SKM-1 (cell line): ENCODE results near the gene CPZ.
"Not testable (repeated sequence)": the region's sequence is repeated elsewhere in the genome, so short reads cannot be mapped to it uniquely, and the experiment has no call there.

Experiments used
- DNase-seq: peaks from one replicate; lab custom pipeline; 2025; ENCODE audit not compliant: unreplicated experiment; lab: John Stamatoyannopoulos, UW

Gene CPZ

DNA sequence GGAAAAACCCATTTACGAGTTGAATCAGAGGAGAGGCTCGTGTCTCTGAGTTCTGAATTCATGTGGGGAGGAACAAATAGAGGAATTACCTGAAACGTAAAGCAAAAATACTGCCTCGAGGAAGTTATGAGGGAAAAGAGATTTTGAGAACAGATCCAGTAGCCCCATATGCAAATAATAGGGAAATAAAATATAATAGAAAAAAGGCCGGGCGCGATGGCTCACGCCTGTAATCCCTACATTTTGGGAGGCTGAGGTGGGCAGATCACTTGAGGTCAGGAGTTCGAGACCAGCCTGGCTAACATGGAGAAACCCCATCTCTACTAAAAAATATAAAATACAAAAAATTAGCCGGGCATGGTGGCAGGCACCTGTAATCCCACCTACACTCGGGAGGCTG lies 42.2 kb downstream of the CPZ start:
- not testable (repeated sequence) for DNase-seq

DNA sequence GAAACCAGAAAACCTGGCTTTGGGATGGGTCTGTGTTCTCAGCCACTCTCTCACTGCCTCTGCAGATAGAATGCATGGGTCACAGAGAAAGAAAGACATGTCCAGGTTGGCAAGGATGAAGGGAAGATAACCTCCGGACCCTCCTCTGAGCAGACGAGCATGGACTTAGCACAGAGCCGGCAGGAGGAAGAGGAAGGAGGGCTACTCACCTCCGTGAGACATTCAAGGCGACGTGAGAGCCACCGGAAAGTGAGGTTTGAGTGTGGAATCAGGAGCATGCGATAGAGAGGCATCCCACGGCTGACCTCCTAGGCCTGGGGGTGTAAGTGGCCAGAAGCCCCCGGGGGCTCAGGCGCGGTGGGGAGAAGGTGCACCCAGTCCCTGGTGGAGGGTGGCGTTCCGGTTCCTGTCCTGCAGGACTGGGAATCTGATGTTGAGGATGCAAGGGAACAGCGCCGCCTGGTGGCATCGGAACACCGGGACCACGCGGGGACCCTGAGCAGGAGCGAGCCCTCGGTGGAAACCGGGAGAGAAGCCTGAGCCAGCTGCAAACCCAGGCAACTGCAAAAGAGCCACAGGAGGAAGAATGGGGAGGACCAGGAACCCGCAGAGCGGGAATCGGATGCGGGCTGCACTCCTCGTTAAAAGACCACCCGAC lies 43.5 kb downstream of the CPZ start:
- DNase-seq = not testable (repeated sequence)

DNA sequence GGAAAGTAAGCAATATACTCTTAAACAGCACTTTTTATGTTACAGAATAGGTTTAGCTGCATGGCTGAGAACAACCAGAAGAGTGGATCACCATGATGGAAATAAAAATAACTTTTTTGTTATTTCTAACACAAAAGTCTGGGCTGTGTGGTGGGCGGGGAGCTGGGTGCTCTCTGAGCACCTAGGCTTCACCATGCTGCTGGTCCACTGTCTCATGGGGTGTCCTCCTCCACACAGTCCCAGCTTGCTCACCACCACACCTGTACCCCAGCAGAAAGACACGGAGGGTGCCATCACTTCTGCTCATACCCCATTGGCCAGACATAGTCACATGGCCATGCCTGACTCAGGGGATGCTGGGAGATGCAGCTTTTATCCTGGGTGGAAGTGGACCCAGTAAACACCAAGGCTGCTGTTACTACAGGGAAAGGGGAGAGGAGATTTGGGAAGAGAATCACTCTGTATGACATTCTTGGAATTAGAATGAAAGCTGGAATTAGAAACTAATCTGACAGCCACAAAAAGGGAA lies 45.0 kb downstream of the CPZ start:
- DNase-seq = no peak

DNA sequence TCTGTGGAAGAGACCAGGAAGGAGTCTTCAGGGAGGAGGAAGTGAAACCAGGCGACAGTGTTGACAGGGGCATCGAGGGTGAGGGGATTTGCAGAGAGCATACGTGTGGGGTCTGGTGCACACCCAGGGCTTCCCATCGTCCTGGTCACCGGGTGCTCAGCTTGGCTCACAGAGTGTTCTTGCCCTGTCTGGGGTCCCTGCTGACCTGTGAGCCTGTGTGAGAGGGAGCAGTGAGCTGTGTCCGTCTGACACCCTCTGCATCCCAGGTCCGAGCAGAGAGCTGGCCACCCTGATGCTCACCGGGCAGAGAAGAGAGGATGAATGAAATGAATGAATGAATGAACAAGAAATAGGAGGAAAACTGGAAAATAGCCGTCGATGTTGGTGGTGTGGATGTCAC lies 46.5 kb downstream of the CPZ start:
- no peak for DNase-seq

DNA sequence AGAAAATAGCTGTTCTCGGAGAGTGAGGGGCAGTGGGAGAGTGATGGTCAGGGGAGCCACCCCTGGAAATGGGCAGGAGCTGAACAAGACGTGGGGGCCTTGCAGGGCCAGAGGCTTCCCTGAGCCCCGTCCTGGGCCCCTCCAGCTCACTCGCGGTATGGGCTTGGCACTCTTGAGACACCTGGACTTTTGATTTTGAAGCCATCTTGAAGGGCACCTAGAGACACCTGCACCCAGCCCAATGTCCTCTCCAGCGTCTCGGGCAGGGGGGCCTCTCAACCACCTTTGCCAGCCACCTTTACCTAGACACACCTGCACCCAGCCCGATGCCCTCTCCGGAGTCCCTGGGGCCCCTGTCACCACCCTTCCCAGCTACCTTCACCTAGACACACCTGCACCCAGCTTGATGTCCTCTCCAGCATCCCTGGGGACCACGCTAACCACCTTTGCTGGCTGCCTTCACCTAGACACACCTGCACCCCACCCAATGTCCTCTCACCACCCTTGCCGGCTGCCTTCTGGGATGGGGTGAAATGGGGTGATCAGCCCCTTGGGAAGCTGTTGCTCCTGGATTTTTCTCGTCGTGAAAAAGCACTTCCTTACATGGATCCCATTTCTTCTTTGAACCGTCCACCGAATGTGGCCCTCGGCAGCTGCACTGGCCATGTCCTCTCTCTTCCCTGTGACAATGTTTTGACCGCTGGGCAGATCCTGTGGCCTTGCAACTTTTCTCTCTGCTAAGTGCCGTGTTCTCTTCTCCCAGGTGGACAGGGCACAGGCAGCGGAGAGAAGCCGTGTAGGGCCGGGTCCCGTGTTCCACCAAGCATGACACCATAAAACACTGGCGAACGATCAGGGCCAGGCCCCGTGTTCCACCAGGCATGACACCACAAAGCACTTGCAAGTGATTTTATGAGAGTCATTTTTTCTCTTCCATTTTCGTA lies 47.5 kb downstream of the CPZ start:
- no peak for DNase-seq

DNA sequence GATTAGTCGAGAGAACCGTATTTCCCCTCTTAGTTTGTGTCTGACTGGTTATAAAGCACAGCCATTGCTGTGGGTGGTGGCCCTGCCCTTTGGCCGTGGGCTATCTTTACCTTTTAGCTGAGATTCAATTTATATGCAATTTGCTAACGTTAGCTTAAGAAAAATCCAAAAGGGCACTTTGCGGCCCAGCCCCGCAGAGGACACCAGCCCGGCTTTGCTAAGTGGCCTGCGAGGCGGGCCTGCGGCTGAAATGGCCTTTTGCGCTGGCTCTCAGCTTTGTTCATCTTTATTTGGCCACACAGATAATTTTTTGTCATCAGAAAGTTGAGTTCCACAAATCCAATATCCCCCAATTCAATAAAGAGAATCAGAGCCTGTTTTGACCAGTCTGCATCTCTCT lies 48.3 kb downstream of the CPZ start:
- DNase-seq = no peak

DNA sequence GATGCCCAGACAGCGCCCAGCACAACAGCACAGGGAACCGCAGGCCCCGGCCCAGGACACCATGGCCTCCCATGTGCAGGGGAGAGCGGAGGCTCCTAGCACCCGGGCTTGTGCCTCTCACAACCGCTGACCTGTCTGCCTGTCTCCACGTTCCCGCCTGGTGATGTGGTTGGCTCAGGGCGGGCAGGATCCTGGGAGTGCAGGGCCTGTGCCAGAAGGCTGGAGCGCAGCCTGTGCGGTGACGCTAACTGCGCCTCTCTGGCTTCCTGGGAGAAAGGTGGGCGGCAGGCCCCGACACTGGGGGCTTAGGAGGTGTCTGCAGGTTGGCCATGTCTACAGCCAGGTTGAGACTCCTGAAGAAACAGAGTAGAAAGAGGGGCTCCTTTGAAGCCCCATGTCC lies 48.7 kb downstream of the CPZ start:
- no peak for DNase-seq

DNA sequence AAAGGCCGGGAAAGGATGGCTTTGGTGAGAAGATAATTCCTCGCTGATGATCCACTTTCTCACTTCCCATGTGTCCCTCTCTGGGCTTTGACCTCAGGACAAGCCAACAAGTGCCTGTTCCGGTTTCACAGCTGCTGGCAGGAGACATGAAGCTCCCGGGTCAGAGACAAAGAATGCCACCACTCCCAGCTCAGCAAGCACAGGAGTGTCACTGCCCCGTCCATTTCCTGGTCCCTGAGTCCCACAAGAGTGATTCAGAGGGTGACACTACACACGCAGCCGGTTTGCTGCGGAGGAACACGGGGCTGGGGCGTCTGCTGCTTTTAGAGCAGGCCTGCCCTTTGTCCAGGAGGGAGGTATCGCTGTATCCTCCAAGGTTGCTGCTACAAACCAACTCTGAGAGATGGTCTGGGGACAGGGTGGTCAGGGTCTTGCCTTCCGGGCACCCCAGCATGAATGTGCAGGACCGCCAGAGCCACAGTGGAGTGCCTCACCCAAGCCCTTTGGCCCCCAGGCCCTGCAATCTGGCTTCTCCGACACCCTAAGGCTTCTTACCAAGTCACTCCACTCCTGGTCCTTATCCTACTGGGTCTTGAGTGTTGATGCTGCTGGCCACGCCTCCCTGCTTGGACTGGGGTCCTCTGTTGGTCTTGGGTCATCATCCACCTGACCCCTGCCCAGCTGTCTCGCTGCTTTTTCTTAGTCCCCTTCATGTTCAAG lies 49.5 kb downstream of the CPZ start:
- no peak for DNase-seq

DNA sequence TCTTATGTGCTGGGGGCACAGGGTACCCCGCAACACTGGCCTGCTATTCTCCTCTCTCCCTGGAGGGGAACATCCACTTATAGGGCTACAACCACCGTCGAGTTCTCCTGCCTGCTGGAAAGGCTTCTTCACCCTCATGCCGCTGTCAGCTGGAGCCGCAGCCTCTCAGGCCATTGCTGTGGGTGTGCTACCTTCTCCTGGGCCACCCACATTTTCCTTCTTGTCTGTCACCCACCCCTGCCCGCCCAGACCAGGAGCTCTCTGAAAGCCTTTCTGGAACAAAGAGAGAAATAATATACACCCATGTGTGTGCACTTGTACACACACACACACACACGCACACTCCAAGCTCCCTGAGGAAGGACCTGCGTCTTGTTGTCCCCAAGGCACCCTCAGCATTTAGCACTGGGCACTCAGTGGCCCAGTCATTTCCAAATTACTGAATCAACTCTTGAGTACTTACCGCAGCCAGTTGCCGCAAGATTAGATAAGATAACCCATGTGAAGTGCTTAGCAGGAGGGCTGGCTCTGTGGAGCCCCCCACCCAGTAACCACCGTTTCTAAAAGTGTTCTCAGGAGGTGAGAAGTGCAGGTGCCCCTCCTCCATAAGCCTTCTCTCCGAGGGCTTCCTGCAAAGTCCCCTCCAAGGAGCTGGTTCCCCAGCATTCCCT lies 50.2 kb downstream of the CPZ start:
- no peak for DNase-seq

DNA sequence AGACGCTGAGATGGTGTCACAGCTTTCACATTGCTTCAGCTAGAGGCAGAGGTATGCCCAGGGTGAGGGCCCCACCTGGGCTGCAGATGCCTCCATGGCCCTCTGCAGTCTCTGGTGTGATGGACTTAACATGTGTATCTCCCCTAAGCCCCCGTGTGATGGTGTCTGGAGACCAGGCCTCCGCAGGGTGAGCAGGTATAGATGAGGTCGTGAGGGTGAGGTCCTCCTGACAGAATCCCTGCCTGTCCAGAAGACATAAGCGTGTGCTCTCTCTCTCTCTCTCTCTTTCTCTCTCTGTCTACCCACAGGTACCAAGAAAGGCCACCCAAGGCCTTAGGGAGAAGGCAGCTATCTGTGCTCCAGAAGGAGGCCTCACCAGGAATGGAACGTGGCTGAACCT lies 50.9 kb downstream of the CPZ start:
- DNase-seq = no peak

DNA sequence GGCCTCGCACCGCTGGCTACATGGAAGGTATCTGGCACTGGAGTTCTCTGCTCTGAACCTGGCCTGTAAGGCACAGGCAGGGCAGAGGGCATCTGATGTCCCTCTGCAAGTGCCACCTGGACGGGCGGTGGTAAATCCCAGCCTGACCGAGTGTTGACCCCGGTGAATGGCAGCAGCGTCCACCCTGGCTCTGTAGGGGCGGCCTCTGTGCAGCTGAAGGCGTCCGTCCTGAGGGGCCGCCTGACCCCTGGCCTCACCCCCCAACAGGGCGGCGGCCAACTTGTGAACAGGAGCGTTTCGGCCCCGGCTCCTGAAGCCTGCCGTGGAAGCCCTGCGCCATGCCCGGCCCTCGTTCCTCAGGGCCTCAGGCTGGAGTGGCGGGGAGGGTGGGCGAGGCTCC lies 51.4 kb downstream of the CPZ start:
- DNase-seq = no peak

DNA sequence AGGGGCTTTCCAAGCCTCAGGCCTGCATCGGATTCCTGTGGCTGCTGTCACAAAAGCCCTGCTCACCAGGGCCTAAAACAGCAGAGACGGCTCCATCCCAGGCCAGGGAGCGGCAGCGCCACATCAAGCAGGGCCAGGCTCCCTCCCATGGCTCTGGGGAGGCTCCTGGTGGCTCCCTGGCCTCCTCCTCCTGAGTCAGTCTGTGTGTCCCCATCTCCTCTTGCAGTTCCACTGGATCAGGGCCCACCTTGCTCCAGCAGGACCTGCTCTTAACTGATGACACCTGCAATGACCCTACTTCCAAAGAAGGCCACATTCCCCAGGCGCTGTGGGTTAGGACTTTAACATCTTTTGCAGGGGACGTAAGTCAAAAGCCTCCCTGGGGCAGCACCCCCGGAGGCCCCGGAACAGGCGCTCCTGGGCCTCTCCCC lies 51.9 kb downstream of the CPZ start:
- no peak for DNase-seq

DNA sequence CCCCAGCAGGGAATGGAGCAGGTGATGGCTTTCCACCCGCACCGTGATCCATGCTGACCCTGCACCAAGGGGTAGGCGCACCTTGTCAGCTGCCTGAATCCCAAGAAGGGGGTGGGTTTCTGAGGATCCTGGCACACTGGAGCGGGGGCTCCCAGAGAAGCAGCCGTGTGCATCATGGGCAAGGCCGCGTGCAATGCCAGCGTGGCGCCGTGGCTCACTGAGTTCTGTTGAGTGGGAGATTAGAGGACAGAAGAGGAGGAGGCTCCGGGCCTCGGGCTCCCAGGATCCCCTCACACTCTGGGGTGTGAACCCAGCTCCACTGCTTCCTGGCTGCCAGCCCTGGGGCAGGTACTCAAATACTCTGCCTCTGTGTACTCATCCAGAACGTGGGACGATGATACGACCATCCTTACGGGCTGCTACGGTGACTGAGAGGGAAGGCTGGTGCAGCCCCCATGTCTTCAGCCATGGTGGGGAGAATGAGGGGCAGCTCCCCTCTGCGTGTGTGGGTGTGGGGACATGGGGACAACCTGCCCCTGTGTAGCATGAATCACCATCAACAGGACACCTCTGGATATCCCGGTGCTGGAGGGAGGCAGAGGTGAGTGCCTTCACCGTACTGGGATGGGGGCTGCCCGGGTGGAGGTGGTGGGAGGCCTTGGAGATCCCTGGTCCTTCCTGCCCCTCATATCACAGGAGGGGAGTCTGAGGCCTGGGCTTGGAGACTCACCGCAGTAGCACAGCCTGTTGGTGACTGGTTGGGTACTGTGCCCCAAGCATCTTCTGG lies 52.6 kb downstream of the CPZ start:
- DNase-seq = no peak

DNA sequence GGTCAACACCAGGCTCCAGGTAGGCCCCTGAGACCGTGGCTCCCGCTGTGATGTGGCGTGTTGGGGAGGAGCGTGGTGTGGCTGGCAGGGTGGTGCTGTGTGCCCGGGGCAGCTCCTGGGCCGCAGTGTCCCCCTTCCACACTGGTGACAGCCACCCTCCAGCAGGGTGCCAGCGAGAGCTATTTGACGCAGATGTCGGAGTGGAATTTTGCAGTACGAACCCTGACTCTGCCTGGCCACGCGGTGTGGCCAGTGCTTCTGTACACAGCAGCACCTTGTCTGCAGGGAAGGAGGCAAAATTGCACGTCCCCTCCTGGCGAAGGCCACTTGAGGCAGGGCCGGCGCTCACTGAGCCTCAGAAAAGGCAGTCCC lies 53.2 kb downstream of the CPZ start:
- DNase-seq = no peak

DNA sequence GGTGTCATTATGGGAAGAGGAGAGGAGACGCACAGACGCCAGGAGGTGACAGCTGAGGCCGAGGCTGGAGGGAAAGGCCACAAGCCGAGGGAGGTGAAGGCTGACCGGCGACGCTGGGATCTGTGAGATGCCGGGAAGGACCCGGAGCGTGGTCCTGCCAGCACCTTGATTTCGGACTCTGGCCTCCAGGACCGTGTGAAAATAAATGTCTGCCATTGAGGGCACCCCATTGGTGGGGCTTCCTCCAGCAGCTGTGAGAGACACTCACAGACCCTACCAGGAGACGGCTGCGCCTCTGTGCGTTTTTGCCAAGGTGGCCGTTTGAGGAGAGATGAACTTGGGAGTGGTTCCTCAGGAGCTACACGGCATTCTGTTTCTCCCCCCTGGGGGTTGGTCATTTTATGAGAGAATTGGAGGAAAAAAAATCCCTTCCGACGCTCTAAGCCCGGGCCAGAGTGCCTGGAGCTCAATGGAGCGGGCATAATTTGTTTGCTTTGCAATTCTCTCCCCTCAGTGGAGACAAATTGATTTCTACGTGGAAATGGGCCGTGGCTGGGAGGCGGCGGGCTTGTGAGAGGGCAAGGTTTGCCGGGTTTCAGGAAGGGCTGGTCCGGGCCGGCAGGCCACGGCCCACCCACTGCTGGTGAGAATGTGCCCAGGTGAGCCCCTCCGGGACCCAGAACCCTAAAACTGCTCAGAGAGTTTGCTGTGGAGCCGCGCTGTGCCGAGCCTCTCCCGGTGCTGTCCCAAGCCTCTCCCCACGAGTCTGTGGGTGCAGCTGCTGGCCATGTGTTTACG lies 53.9 kb downstream of the CPZ start:
- no peak for DNase-seq

DNA sequence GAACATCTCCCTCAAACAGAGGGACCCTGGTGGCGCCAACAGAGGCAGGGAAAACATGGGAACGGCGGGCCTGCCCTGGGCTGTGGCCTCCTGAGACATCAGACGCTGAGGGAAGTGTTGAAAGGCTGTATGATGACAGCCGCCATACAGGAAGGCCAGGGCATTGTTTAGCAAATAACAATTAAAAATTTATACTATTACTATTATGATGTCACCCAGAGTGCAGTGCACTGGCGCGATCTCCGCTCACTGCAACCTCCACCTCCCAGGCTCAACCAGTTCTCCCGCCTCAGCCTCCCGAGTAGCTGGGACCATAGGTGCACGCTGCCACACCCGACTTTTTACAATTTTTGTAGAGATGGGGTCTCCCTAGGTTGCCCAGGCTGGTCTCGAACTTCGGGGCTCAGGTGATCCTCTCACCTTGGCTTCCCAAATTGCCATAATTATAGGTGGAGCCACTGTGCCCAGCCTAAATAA lies 54.6 kb downstream of the CPZ start:
- DNase-seq = no peak

DNA sequence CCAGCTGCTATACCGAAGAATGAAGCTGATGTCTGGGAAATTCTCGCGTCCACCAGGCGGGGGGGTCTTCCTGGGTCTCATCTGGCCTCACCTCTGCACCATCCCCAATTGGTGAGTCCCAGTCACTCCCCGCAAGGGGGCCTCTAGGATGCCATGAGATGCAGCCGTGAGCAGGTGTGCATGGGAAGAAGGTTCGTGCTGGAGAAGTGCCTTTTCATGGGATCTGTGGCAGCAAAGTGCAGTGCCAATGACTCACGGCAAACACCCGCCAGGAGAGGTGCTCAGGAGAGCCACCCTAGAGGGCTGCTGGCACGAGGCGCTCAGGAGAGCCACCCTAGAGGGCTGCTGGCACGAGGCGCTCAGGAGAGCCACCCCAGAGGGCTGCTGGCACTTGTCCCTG lies 55.1 kb downstream of the CPZ start:
- DNase-seq = no peak

DNA sequence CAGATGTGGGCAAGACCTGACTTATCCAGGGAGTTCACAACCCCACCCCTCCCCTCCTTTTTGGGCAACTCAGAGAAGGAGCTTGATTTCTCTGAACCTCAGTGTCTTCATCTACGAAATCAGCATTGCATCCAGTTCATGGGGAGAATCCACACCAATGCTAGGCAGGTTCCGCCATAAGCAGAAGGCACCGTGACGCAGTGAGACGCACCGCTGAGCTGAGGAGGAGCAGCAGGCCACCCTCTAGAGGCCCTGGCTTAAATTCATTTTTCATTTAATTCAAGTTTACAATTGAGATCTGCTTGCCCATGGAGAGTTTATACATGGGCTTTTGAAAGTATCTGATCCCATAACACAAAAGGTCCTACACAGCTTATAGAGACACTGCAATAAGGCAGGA lies 55.7 kb downstream of the CPZ start:
- DNase-seq = no peak
